Femur (tissue), 1 donor: ENCODE measurements around the gene PPIL1.
A peak's percentile ranks its signal among the peaks of the same experiment; 100 is the strongest.
"Not testable (repeated sequence)": the region's sequence is repeated elsewhere in the genome, so short reads cannot be mapped to it uniquely, and the experiment has no call there.

Experiments used
- DNase-seq: peaks from one replicate; pipeline ENCODE4 v3.0.0-alpha.2; 2017

The PPIL1 gene

GRCh38 chr6:36874443-36875249 is at the start of gene PPIL1:
TSS of gene PPIL1 (minus strand) at chr6:36874803. CDS start at chr6:36874772, 31 bp downstream.
- DNase-seq = peak; percentile 93

GRCh38 chr6:36924131-36924530 is 49.5 kb upstream of the PPIL1 start:
- no peak for DNase-seq

GRCh38 chr6:36920546-36920945 is 45.9 kb upstream of the PPIL1 start:
- no peak for DNase-seq

GRCh38 chr6:36920049-36920448 is 45.4 kb upstream of the PPIL1 start:
- DNase-seq = no peak

GRCh38 chr6:36917541-36918193 is 43.1 kb upstream of the PPIL1 start:
- peak; percentile 63 for DNase-seq

GRCh38 chr6:36916126-36916525 is 41.5 kb upstream of the PPIL1 start:
- DNase-seq = no peak

GRCh38 chr6:36915599-36915998 is 41.0 kb upstream of the PPIL1 start:
- no peak for DNase-seq

GRCh38 chr6:36914227-36914794 is 39.7 kb upstream of the PPIL1 start:
- no peak for DNase-seq

GRCh38 chr6:36913082-36913481 is 38.5 kb upstream of the PPIL1 start:
- DNase-seq = no peak

- no peak for DNase-seq
Measured at GRCh38 chr6:36912586-36912985, 38.0 kb upstream of the PPIL1 start.

- DNase-seq = no peak
Measured at GRCh38 chr6:36912030-36912454, 37.4 kb upstream of the PPIL1 start.

- DNase-seq = no peak
Measured at GRCh38 chr6:36908747-36909146, 34.1 kb upstream of the PPIL1 start.

GRCh38 chr6:36907781-36908180 is 33.2 kb upstream of the PPIL1 start:
- no peak for DNase-seq

- no peak for DNase-seq
Measured at GRCh38 chr6:36906539-36907325, 32.1 kb upstream of the PPIL1 start.

- no peak for DNase-seq
Measured at GRCh38 chr6:36904851-36905393, 30.3 kb upstream of the PPIL1 start.

GRCh38 chr6:36904114-36904513 is 29.5 kb upstream of the PPIL1 start:
- no peak for DNase-seq

GRCh38 chr6:36897609-36898008 is 23.0 kb upstream of the PPIL1 start:
- no peak for DNase-seq

GRCh38 chr6:36893976-36894932 is 19.7 kb upstream of the PPIL1 start:
- DNase-seq = no peak

- DNase-seq = not testable (repeated sequence)
Measured at GRCh38 chr6:36891153-36891552, 16.6 kb upstream of the PPIL1 start.

GRCh38 chr6:36890112-36890663 is 15.6 kb upstream of the PPIL1 start:
- DNase-seq = no peak
